GM12878 (cell line): ENCODE results near the gene TEX264.

Experiments used
- ESRRA ChIP-seq: IDR thresholded peaks from 2 replicates; pipeline ENCODE4 v1.6.1; 2012; ENCODE audit warnings: mild to moderate bottlenecking, low read length, improper control_type of control experiment
- EZH2 ChIP-seq: IDR thresholded peaks from 2 replicates; pipeline ENCODE4 v1.6.1; 2012; ENCODE audit warnings: low read depth, mild to moderate bottlenecking, control low read depth, inconsistent platforms, low read length, borderline replicate concordance; ENCODE audit not compliant: control insufficient read depth
- FOXM1 ChIP-seq: IDR thresholded peaks from 2 replicates; pipeline ENCODE4 v1.6.1; 2012; ENCODE audit warnings: low read depth, mild to moderate bottlenecking, inconsistent platforms, low read length, moderate library complexity
- HDAC2 ChIP-seq: fragments of 200-600 bp; sonication (generic); IDR thresholded peaks from 2 replicates; pipeline ENCODE4 v1.6.1; 2017
- MXI1 ChIP-seq: fragments of 150-350 bp; IDR thresholded peaks from 2 replicates; pipeline ENCODE4 v1.6.1; 2011; ENCODE audit warnings: low read depth, mild to moderate bottlenecking, inconsistent platforms, low read length, improper control_type of control experiment
- NR2C1 ChIP-seq: fragments of 450-650 bp; IDR thresholded peaks from 2 replicates; pipeline ENCODE4 v1.6.1; 2017; ENCODE audit warnings: antibody characterized with exemption, mild to moderate bottlenecking, moderate library complexity
- POLR2A ChIP-seq: IDR thresholded peaks from 2 replicates; pipeline ENCODE4 v1.6.1; 2011; ENCODE audit warnings: low read depth, mild to moderate bottlenecking, low read length
- RAD21 ChIP-seq: IDR thresholded peaks from 2 replicates; pipeline ENCODE4 v1.6.1; 2011; ENCODE audit warnings: mild to moderate bottlenecking, low read depth, low read length, moderate library complexity; ENCODE audit not compliant: insufficient read depth
- SP1 ChIP-seq: IDR thresholded peaks from one replicate; pipeline ENCODE4 v1.6.1; 2011; ENCODE audit warnings: low read depth, low read length
- TAF1 ChIP-seq: IDR thresholded peaks from 2 replicates; pipeline ENCODE4 v1.6.1; 2011; ENCODE audit warnings: mild to moderate bottlenecking, low read depth, low read length, borderline replicate concordance
- TF ChIP-seq, protein P1 (sequence below), 3 experiments: IDR thresholded peaks in 2 of 3; conservative IDR thresholded peaks in 1 of 3; 2 replicates each; pipeline ENCODE4 v1.5.1; 2011; ENCODE audit warnings: low read depth in 3 of 3, low read length in 3 of 3, mild to moderate bottlenecking in 3 of 3, control low read depth in 2 of 3, moderate library complexity in 2 of 3, inconsistent platforms in 1 of 3, mixed read lengths in 1 of 3; ENCODE audit not compliant: control insufficient read depth in 2 of 3, insufficient read depth in 1 of 3; ENCODE audit errors: extremely low read depth in 1 of 3
- TF ChIP-seq, protein P2 (sequence below): IDR thresholded peaks from 2 replicates; pipeline ENCODE4 v1.6.1; 2012; ENCODE audit warnings: low read depth, low read length, improper control_type of control experiment
- TF ChIP-seq, protein P3 (sequence below): IDR thresholded peaks from 2 replicates; pipeline ENCODE4 v1.6.1; 2011; ENCODE audit warnings: mild to moderate bottlenecking, low read depth, low read length, moderate library complexity; ENCODE audit not compliant: insufficient replicate concordance
- TF ChIP-seq, protein P4 (sequence below): IDR thresholded peaks from 2 replicates; pipeline ENCODE4 v1.6.1; 2011; ENCODE audit warnings: borderline replicate concordance, low read depth, mild to moderate bottlenecking, moderate library complexity, mixed read lengths, low read length; ENCODE audit not compliant: insufficient read depth; ENCODE audit errors: extremely low read length

DNA sequence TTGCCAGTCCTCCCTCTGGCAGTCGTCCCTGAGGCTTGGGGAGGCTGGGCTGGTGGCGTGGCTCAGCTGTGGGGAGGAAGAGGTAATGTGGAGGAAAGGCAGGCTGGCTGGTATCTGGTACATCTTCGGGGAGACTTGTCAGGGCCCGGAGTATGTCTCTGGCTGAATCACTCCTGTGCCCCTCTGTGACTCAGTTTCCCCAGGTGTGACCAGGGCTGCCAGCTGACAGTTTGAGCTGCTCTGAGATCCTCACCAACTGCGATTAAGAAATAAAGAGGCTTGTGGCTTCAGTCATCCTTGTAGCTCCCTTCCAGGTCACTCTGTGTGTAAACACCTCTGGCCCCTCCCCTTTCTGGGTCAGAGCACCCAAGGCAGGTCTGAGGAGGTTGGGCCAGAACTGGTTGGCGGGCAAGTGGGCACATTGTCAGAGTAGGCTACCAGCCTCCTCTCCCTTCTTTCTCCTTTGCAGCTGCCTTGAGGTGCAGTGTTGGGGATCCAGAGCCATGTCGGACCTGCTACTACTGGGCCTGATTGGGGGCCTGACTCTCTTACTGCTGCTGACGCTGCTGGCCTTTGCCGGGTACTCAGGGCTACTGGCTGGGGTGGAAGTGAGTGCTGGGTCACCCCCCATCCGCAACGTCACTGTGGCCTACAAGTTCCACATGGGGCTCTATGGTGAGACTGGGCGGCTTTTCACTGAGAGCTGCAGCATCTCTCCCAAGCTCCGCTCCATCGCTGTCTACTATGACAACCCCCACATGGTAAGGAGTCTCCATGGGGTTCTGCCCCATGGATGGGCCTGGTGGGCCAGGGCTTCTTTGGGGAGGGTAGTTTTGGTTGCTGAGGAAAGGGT is 3.0 kb downstream of the TEX264 start:
- TF ChIP-seq, protein P1, sequence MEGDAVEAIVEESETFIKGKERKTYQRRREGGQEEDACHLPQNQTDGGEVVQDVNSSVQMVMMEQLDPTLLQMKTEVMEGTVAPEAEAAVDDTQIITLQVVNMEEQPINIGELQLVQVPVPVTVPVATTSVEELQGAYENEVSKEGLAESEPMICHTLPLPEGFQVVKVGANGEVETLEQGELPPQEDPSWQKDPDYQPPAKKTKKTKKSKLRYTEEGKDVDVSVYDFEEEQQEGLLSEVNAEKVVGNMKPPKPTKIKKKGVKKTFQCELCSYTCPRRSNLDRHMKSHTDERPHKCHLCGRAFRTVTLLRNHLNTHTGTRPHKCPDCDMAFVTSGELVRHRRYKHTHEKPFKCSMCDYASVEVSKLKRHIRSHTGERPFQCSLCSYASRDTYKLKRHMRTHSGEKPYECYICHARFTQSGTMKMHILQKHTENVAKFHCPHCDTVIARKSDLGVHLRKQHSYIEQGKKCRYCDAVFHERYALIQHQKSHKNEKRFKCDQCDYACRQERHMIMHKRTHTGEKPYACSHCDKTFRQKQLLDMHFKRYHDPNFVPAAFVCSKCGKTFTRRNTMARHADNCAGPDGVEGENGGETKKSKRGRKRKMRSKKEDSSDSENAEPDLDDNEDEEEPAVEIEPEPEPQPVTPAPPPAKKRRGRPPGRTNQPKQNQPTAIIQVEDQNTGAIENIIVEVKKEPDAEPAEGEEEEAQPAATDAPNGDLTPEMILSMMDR (IDR thresholded peaks at IDR 0.05 in 2 of 3, conservative IDR thresholded peaks at IDR 0.05 in 1 of 3; ENCODE audit: control insufficient read depth in 2 of 3, extremely low read depth in 1 of 3, insufficient read depth in 1 of 3, low read depth in 3 of 3, low read length in 3 of 3), result no peak
- TF ChIP-seq NR2C1, result no peak
- no peak for TF ChIP-seq RAD21
- no peak for TF ChIP-seq TAF1
- TF ChIP-seq, protein P2, sequence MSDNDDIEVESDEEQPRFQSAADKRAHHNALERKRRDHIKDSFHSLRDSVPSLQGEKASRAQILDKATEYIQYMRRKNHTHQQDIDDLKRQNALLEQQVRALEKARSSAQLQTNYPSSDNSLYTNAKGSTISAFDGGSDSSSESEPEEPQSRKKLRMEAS, result no peak
- no peak for TF ChIP-seq MXI1
- no peak for TF ChIP-seq POLR2A
- TF ChIP-seq, protein P3, sequence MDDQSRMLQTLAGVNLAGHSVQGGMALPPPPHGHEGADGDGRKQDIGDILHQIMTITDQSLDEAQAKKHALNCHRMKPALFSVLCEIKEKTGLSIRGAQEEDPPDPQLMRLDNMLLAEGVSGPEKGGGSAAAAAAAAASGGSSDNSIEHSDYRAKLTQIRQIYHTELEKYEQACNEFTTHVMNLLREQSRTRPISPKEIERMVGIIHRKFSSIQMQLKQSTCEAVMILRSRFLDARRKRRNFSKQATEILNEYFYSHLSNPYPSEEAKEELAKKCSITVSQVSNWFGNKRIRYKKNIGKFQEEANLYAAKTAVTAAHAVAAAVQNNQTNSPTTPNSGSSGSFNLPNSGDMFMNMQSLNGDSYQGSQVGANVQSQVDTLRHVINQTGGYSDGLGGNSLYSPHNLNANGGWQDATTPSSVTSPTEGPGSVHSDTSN, result no peak
- TF ChIP-seq, protein P4, sequence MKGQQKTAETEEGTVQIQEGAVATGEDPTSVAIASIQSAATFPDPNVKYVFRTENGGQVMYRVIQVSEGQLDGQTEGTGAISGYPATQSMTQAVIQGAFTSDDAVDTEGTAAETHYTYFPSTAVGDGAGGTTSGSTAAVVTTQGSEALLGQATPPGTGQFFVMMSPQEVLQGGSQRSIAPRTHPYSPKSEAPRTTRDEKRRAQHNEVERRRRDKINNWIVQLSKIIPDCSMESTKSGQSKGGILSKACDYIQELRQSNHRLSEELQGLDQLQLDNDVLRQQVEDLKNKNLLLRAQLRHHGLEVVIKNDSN, result no peak
- no peak for TF ChIP-seq HDAC2
- TF ChIP-seq EZH2, result no peak
- TF ChIP-seq SP1, result no peak
- TF ChIP-seq ESRRA, result no peak
- no peak for TF ChIP-seq FOXM1
